ENCODE results near the gene PRR14.

GRCh38 chr16:30652718-30653117 lies 2.0 kb downstream of the PRR14 start:
- TF ChIP-seq MXI1 (IDR thresholded peaks at IDR 0.05; ENCODE audit: low read depth, low read length) (no peak), CTCF (IDR thresholded peaks at IDR 0.05) (no peak), MAX (IDR thresholded peaks at IDR 0.05; ENCODE audit: low read depth) (no peak), RAD21 (IDR thresholded peaks at IDR 0.05; ENCODE audit: low read length) (no peak), POLR2AphosphoS5 (IDR thresholded peaks at IDR 0.05; ENCODE audit: low read depth, low read length) (no peak), TCF12 (IDR thresholded peaks at IDR 0.05) (no peak), FOXM1 (IDR thresholded peaks at IDR 0.05; ENCODE audit: low read depth) (no peak), EZH2phosphoT487 (IDR thresholded peaks at IDR 0.05; ENCODE audit: borderline replicate concordance, low read depth) (no peak), TAF1 (IDR thresholded peaks at IDR 0.05; ENCODE audit: borderline replicate concordance, low read depth, low read length) (no peak), SIN3A (IDR thresholded peaks at IDR 0.05; ENCODE audit: borderline replicate concordance, low read depth, low read length) (no peak), RCOR1 (IDR thresholded peaks at IDR 0.05; ENCODE audit: low read length) (no peak)

Data from SK-N-SH (cell line).